ENCODE data around the gene TANC1. TPM values are rescaled to one million over a fixed set of nuclear protein-coding genes. Genes with fewer than 3 reads are reported as not detected.

The TANC1 gene
- total and polyA plus RNA-seq, 4 donors = 23.0 to 31.6 (median 25.0) TPM

- H3K4me1 ChIP-seq (ENCODE audit: control insufficient read depth, insufficient read depth, low read length) = peaks cover 13% of the 10 kb centered on the region
- no peak overlapping the region for H3K4me3 ChIP-seq (ENCODE audit: low read depth, low read length)
- H3K27me3 ChIP-seq (ENCODE audit: control insufficient read depth, insufficient read depth, low read length) = no peaks in the 10 kb centered on the region
- H3K9me3 ChIP-seq (ENCODE audit: control insufficient read depth, insufficient read depth, low read length) = no peaks in the 10 kb centered on the region
- H3K36me3 ChIP-seq (ENCODE audit: control insufficient read depth, insufficient read depth, low read length) = no peaks in the 10 kb centered on the region
- 100% methylated on average over 2 of the region's 4 CpGs for whole genome bisulfite sequencing (ENCODE audit: insufficient coverage)
- no peak overlapping the region for H3K27ac ChIP-seq (ENCODE audit: low read depth, low read length)
- DNase-seq (ENCODE audit: low read depth in 4 of 6, low spot score in 6 of 6) = no peak
Observed at GRCh38 chr2:159152128-159152778, 183.8 kb downstream of the TANC1 start.

GRCh38 chr2:159153063-159153462 lies 184.6 kb downstream of the TANC1 start:
- H3K9me3 ChIP-seq (ENCODE audit: control insufficient read depth, insufficient read depth, low read length) = no peaks in the 10 kb centered on the region
- H3K27ac ChIP-seq (ENCODE audit: low read depth, low read length) = no peak overlapping the region
- DNase-seq (ENCODE audit: low read depth in 4 of 6, low spot score in 6 of 6) = no peak
- no peaks in the 10 kb centered on the region for H3K27me3 ChIP-seq (ENCODE audit: control insufficient read depth, insufficient read depth, low read length)
- H3K4me3 ChIP-seq (ENCODE audit: low read depth, low read length) = no peak overlapping the region
- no peaks in the 10 kb centered on the region for H3K36me3 ChIP-seq (ENCODE audit: control insufficient read depth, insufficient read depth, low read length)
- WGBS (ENCODE audit: insufficient coverage) = 63% methylated on average over 3 of the region's 4 CpGs
- peaks cover 10% of the 10 kb centered on the region for H3K4me1 ChIP-seq (ENCODE audit: control insufficient read depth, insufficient read depth, low read length)

DNA sequence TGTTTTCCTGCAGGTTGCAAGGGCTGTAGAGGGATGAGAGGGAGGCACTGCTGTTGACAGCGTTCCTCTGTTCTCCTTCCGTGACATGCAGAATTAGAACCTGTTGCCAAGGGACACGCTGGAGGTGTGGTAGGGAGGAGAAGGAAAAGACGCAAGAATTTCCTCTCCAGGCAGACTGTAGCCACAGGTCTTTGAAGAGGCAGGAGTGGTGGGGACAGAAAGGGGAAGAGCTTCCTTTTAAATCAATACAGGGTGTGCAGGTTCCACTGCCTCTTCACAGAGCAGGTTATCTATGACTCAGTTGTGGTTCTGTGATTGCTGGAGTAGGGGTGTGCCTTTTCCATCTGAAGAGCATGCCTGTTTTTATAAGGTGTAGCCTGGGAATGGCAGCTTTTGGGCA lies 185.0 kb downstream of the TANC1 start:
- peaks cover 10% of the 10 kb centered on the region for H3K4me1 ChIP-seq (ENCODE audit: control insufficient read depth, insufficient read depth, low read length)
- 88% methylated on average over 4 of the region's 4 CpGs for WGBS (ENCODE audit: insufficient coverage)

GRCh38 chr2:159153951-159154350 lies 185.5 kb downstream of the TANC1 start:
- Histone ChIP-seq H3K9me3 (ENCODE audit: control insufficient read depth, insufficient read depth, low read length) (no peaks in the 10 kb centered on the region), H3K36me3 (ENCODE audit: control insufficient read depth, insufficient read depth, low read length) (no peaks in the 10 kb centered on the region), H3K4me1 (ENCODE audit: control insufficient read depth, insufficient read depth, low read length) (peaks cover 10% of the 10 kb centered on the region), H3K27me3 (ENCODE audit: control insufficient read depth, insufficient read depth, low read length) (no peaks in the 10 kb centered on the region), H3K27ac (ENCODE audit: low read depth, low read length) (no peak overlapping the region), H3K4me3 (ENCODE audit: low read depth, low read length) (no peak overlapping the region)
- no peak for DNase-seq (ENCODE audit: low read depth in 4 of 6, low spot score in 6 of 6)
- 100% methylated on average over 1 of the region's 2 CpGs for WGBS (ENCODE audit: insufficient coverage)

More for the DNA sequence above, 185.0 kb downstream of the TANC1 start:
- no peak for DNase-seq (ENCODE audit: low read depth in 4 of 6, low spot score in 6 of 6)
- Histone ChIP-seq H3K27ac (ENCODE audit: low read depth, low read length) (no peak overlapping the region), H3K36me3 (ENCODE audit: control insufficient read depth, insufficient read depth, low read length) (no peaks in the 10 kb centered on the region), H3K9me3 (ENCODE audit: control insufficient read depth, insufficient read depth, low read length) (no peaks in the 10 kb centered on the region), H3K27me3 (ENCODE audit: control insufficient read depth, insufficient read depth, low read length) (no peaks in the 10 kb centered on the region), H3K4me3 (ENCODE audit: low read depth, low read length) (no peak overlapping the region)

- Histone ChIP-seq H3K4me1 (ENCODE audit: control insufficient read depth, insufficient read depth, low read length) (peaks cover 10% of the 10 kb centered on the region), H3K9me3 (ENCODE audit: control insufficient read depth, insufficient read depth, low read length) (no peaks in the 10 kb centered on the region), H3K4me3 (ENCODE audit: low read depth, low read length) (no peak overlapping the region), H3K27me3 (ENCODE audit: control insufficient read depth, insufficient read depth, low read length) (no peaks in the 10 kb centered on the region), H3K27ac (ENCODE audit: low read depth, low read length) (no peak overlapping the region), H3K36me3 (ENCODE audit: control insufficient read depth, insufficient read depth, low read length) (no peaks in the 10 kb centered on the region)
- WGBS (ENCODE audit: insufficient coverage) = no CpG with 5 or more reads among the region's 1 CpG
- DNase-seq (ENCODE audit: low read depth in 4 of 6, low spot score in 6 of 6) = no peak
Observed at GRCh38 chr2:159154366-159154765, 185.9 kb downstream of the TANC1 start.

DNA sequence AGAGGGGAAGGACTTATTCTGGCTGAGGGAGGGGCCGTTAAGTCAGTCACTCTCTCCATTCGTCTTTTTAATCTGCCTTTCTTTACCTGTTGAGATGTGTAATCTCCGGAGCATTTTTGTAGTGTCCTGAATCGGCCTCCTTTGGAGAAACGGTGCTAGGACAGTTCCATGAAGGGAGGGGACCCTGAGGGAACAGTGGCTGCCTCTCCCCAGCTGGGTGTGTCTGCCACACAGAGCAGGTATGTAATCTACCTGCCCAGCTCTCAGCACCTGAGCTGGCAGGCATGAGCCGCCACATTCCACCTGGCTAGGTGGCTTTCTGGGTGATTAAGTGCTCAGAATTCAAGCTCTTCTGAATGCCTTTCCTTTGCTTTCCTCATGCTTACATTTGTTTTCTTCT lies 186.9 kb downstream of the TANC1 start:
- Histone ChIP-seq H3K4me1 (ENCODE audit: control insufficient read depth, insufficient read depth, low read length) (peaks cover 5% of the 10 kb centered on the region), H3K27ac (ENCODE audit: low read depth, low read length) (no peak overlapping the region), H3K36me3 (ENCODE audit: control insufficient read depth, insufficient read depth, low read length) (no peaks in the 10 kb centered on the region), H3K27me3 (ENCODE audit: control insufficient read depth, insufficient read depth, low read length) (no peaks in the 10 kb centered on the region), H3K4me3 (ENCODE audit: low read depth, low read length) (no peak overlapping the region), H3K9me3 (ENCODE audit: control insufficient read depth, insufficient read depth, low read length) (no peaks in the 10 kb centered on the region)
- WGBS (ENCODE audit: insufficient coverage) = 60% methylated on average over 3 of the region's 6 CpGs
- DNase-seq (ENCODE audit: low read depth in 4 of 6, low spot score in 6 of 6) = no peak

- no peaks in the 10 kb centered on the region for H3K9me3 ChIP-seq (ENCODE audit: control insufficient read depth, insufficient read depth, low read length)
- no peaks in the 10 kb centered on the region for H3K27me3 ChIP-seq (ENCODE audit: control insufficient read depth, insufficient read depth, low read length)
- no CpG with 5 or more reads among the region's 1 CpG for WGBS (ENCODE audit: insufficient coverage)
- H3K36me3 ChIP-seq (ENCODE audit: control insufficient read depth, insufficient read depth, low read length) = peaks cover 1% of the 10 kb centered on the region
- peaks cover 7% of the 10 kb centered on the region for H3K4me1 ChIP-seq (ENCODE audit: control insufficient read depth, insufficient read depth, low read length)
- H3K4me3 ChIP-seq (ENCODE audit: low read depth, low read length) = no peak overlapping the region
- no peak overlapping the region for H3K27ac ChIP-seq (ENCODE audit: low read depth, low read length)
- DNase-seq (ENCODE audit: low read depth in 4 of 6, low spot score in 6 of 6) = no peak
Observed at GRCh38 chr2:159155791-159156190, 187.4 kb downstream of the TANC1 start.

GRCh38 chr2:159156834-159157233 lies 188.4 kb downstream of the TANC1 start:
- Histone ChIP-seq H3K27ac (ENCODE audit: low read depth, low read length) (no peak overlapping the region), H3K4me3 (ENCODE audit: low read depth, low read length) (no peak overlapping the region), H3K9me3 (ENCODE audit: control insufficient read depth, insufficient read depth, low read length) (no peaks in the 10 kb centered on the region), H3K27me3 (ENCODE audit: control insufficient read depth, insufficient read depth, low read length) (no peaks in the 10 kb centered on the region), H3K4me1 (ENCODE audit: control insufficient read depth, insufficient read depth, low read length) (peaks cover 8% of the 10 kb centered on the region), H3K36me3 (ENCODE audit: control insufficient read depth, insufficient read depth, low read length) (peaks cover 3% of the 10 kb centered on the region)
- DNase-seq (ENCODE audit: low read depth in 4 of 6, low spot score in 6 of 6) = no peak
- WGBS (ENCODE audit: insufficient coverage) = 100% methylated on average over 7 of the region's 8 CpGs

- H3K9me3 ChIP-seq (ENCODE audit: control insufficient read depth, insufficient read depth, low read length) = no peaks in the 10 kb centered on the region
- WGBS (ENCODE audit: insufficient coverage) = 77% methylated on average over 10 of the region's 12 CpGs
- H3K27me3 ChIP-seq (ENCODE audit: control insufficient read depth, insufficient read depth, low read length) = no peaks in the 10 kb centered on the region
- peaks cover 3% of the 10 kb centered on the region for H3K36me3 ChIP-seq (ENCODE audit: control insufficient read depth, insufficient read depth, low read length)
- no peak overlapping the region for H3K27ac ChIP-seq (ENCODE audit: low read depth, low read length)
- DNase-seq (ENCODE audit: low read depth in 4 of 6, low spot score in 6 of 6) = no peak
- H3K4me1 ChIP-seq (ENCODE audit: control insufficient read depth, insufficient read depth, low read length) = peaks cover 8% of the 10 kb centered on the region
- no peak overlapping the region for H3K4me3 ChIP-seq (ENCODE audit: low read depth, low read length)
Observed at GRCh38 chr2:159157361-159158209, 189.1 kb downstream of the TANC1 start.

DNA sequence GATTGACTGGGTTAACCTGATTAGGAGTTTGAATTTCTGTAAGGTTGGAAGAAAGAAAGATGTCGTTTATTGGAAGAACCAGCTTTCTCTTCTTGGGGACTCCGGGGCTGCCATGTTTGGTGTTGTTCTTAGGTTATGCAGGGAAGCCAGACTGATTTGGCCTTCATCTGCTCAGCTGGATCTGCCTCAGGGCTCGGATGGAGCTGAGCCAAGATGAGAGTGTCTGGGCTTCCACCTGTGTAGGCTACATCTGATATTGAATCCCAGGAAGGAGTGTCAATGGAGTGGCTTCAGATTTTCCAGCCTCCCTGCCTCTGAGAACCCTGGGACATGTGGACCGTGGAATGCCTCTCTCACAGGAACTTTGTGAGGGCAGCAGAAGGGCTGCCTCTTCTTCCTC lies 192.0 kb downstream of the TANC1 start:
- DNase-seq (ENCODE audit: low read depth in 4 of 6, low spot score in 6 of 6) = no peak
- Histone ChIP-seq H3K27ac (ENCODE audit: low read depth, low read length) (no peak overlapping the region), H3K36me3 (ENCODE audit: control insufficient read depth, insufficient read depth, low read length) (peaks cover 3% of the 10 kb centered on the region), H3K4me1 (ENCODE audit: control insufficient read depth, insufficient read depth, low read length) (peaks cover 6% of the 10 kb centered on the region), H3K4me3 (ENCODE audit: low read depth, low read length) (no peak overlapping the region), H3K27me3 (ENCODE audit: control insufficient read depth, insufficient read depth, low read length) (no peaks in the 10 kb centered on the region), H3K9me3 (ENCODE audit: control insufficient read depth, insufficient read depth, low read length) (no peaks in the 10 kb centered on the region)
- WGBS (ENCODE audit: insufficient coverage) = 94% methylated on average over 4 of the region's 4 CpGs
